ENCODE measurements around the gene RHD. TPM values are rescaled to one million over a fixed set of nuclear protein-coding genes. Genes with fewer than 3 reads are reported as not detected.
"Not testable (repeated sequence)": the region's sequence is repeated elsewhere in the genome, so short reads cannot be mapped to it uniquely, and the experiment has no call there.

Gene RHD
- total and polyA plus RNA-seq, 2 experiments from 2014 or later = 0.33 TPM; not detected in 1

DNA sequence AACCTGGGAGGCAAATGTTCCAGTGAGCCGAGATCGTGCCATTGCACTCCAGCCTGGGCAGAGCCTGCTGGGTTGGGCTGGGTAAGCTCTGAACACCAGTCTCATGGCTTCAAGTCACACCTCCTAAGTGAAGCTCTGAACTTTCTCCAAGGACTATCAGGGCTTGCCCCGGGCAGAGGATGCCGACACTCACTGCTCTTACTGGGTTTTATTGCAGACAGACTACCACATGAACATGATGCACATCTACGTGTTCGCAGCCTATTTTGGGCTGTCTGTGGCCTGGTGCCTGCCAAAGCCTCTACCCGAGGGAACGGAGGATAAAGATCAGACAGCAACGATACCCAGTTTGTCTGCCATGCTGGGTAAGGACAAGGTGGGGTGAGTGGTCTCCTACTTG is 28.4 kb downstream of the RHD start:
- H3K4me2 ChIP-seq (ENCODE audit: unreplicated experiment); H3K79me2 ChIP-seq (ENCODE audit: insufficient read depth); H3K9me3 ChIP-seq (ENCODE audit: low read depth); H3K4me1 ChIP-seq (ENCODE audit: insufficient read depth); H3K9me2 ChIP-seq (ENCODE audit: insufficient read depth); H4K20me1 ChIP-seq (ENCODE audit: insufficient read depth); H3K4me3 ChIP-seq; in situ Hi-C loops (cut with MboI); H2AFZ ChIP-seq; DNase-seq; H3F3A ChIP-seq (ENCODE audit: insufficient read depth); H3K27ac ChIP-seq; H3K36me3 ChIP-seq (ENCODE audit: low read depth); H3K27me3 ChIP-seq (replicated peaks; ENCODE audit: insufficient read depth); H3K9ac ChIP-seq: not testable (repeated sequence)
- 100% methylated on average over 5 to 9 of the region's 9 CpGs for WGBS, 2 experiments (ENCODE audit: low coverage in 1 of 2, low lambda C conversion rate in 2 of 2, missing lambda C conversion rate in 2 of 2)

DNA sequence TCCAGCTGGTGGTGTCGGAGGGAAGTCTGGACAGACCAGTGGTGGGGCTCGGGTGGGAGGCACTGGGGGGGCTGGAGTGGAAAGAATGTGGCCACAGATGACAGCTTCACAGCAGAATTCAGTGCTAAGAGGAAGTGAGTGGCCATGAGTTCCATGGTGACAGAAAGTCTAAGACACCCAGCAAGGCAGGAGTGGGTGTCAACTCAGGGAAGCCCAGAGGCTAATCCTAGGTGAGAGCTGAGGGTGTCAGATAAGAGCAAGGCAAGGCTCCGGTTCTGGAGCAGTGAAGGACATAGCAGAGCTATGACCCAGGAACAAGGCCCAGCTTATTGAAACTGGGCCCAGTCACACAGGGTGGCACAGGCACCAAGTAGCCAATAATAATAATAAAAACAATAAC is 30.0 kb downstream of the RHD start:
- H3K9ac ChIP-seq; H3K27ac ChIP-seq; H4K20me1 ChIP-seq (ENCODE audit: insufficient read depth); H3K4me1 ChIP-seq (ENCODE audit: insufficient read depth); H3K36me3 ChIP-seq (ENCODE audit: low read depth); in situ Hi-C loops (cut with MboI); H3K79me2 ChIP-seq (ENCODE audit: insufficient read depth); H3K9me2 ChIP-seq (ENCODE audit: insufficient read depth); H3K4me2 ChIP-seq (ENCODE audit: unreplicated experiment); H3K9me3 ChIP-seq (ENCODE audit: low read depth); DNase-seq; H2AFZ ChIP-seq; H3K4me3 ChIP-seq; H3K27me3 ChIP-seq (replicated peaks; ENCODE audit: insufficient read depth); H3F3A ChIP-seq (ENCODE audit: insufficient read depth): not testable (repeated sequence)
- 96 to 100% methylated on average over 2 to 3 of the region's 3 CpGs for WGBS, 2 experiments (ENCODE audit: low coverage in 1 of 2, low lambda C conversion rate in 2 of 2, missing lambda C conversion rate in 2 of 2)

DNA sequence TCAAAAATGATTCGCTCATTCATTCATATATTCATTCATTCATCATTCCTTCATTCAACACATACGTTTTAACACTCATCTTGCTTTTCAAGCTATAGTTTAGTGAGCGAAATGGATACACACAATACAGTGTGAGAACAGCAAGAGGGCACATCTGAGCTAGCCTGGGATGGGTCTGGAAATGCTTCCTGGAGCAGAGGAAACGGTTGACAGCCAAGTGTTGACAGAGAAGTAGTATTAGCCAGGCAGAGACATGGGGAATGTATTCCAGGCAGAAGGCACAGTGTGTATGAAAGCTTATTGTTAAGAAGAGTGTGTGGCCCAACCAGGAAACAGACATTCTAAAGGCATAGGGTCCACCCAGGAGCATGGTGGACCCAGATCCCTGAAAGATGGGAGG is 32.6 kb downstream of the RHD start:
- H4K20me1 ChIP-seq (ENCODE audit: insufficient read depth); H3K79me2 ChIP-seq (ENCODE audit: insufficient read depth); DNase-seq; H2AFZ ChIP-seq; H3K27me3 ChIP-seq (replicated peaks; ENCODE audit: insufficient read depth); H3K9me2 ChIP-seq (ENCODE audit: insufficient read depth); H3K4me1 ChIP-seq (ENCODE audit: insufficient read depth); in situ Hi-C loops (cut with MboI); H3K9ac ChIP-seq; H3K9me3 ChIP-seq (ENCODE audit: low read depth); H3K4me3 ChIP-seq; H3K4me2 ChIP-seq (ENCODE audit: unreplicated experiment); H3K27ac ChIP-seq; H3F3A ChIP-seq (ENCODE audit: insufficient read depth); H3K36me3 ChIP-seq (ENCODE audit: low read depth): not testable (repeated sequence)
- WGBS, 2 experiments (ENCODE audit: low coverage in 1 of 2, low lambda C conversion rate in 2 of 2, missing lambda C conversion rate in 2 of 2) = 47 to 63% methylated on average over 4 of the region's 4 CpGs

- peak overlapping the region; percentile 95 for H3K27ac ChIP-seq
Observed at GRCh38 chr1:25308168-25308567, 35.9 kb downstream of the RHD start.

GRCh38 chr1:25309085-25309484 is 36.8 kb downstream of the RHD start:
- H3F3A ChIP-seq (ENCODE audit: insufficient read depth); H4K20me1 ChIP-seq (ENCODE audit: insufficient read depth); H3K4me1 ChIP-seq (ENCODE audit: insufficient read depth); H3K36me3 ChIP-seq (ENCODE audit: low read depth); H2AFZ ChIP-seq; H3K9me2 ChIP-seq (ENCODE audit: insufficient read depth); in situ Hi-C loops (cut with MboI); H3K4me3 ChIP-seq; H3K79me2 ChIP-seq (ENCODE audit: insufficient read depth); H3K9me3 ChIP-seq (ENCODE audit: low read depth); H3K27me3 ChIP-seq (replicated peaks; ENCODE audit: insufficient read depth); H3K4me2 ChIP-seq (ENCODE audit: unreplicated experiment): not testable (repeated sequence)
- Histone ChIP-seq H3K9ac (peak overlapping the region; percentile 73), H3K27ac (peak overlapping the region; percentile 95)
- 0 to 11% methylated on average over 1 of the region's 1 CpG for WGBS, 2 experiments (ENCODE audit: low coverage in 1 of 2, low lambda C conversion rate in 2 of 2, missing lambda C conversion rate in 2 of 2)
- DNase-seq = peak; percentile 87

More at GRCh38 chr1:25308168-25308567, 35.9 kb downstream of the RHD start:
- H3K4me3 ChIP-seq; H2AFZ ChIP-seq; H3F3A ChIP-seq (ENCODE audit: insufficient read depth); in situ Hi-C loops (cut with MboI); H3K4me1 ChIP-seq (ENCODE audit: insufficient read depth); H3K9me3 ChIP-seq (ENCODE audit: low read depth); H3K9me2 ChIP-seq (ENCODE audit: insufficient read depth); DNase-seq; H3K4me2 ChIP-seq (ENCODE audit: unreplicated experiment); H3K36me3 ChIP-seq (ENCODE audit: low read depth); H3K27me3 ChIP-seq (replicated peaks; ENCODE audit: insufficient read depth); H4K20me1 ChIP-seq (ENCODE audit: insufficient read depth); H3K79me2 ChIP-seq (ENCODE audit: insufficient read depth): not testable (repeated sequence)
- WGBS, 2 experiments (ENCODE audit: low coverage in 1 of 2, low lambda C conversion rate in 2 of 2, missing lambda C conversion rate in 2 of 2) = no CpG with 5 or more reads among the region's 1 CpG
- peak overlapping the region; percentile 51; the same call in 1 of the 2 replicates for H3K9ac ChIP-seq

DNA sequence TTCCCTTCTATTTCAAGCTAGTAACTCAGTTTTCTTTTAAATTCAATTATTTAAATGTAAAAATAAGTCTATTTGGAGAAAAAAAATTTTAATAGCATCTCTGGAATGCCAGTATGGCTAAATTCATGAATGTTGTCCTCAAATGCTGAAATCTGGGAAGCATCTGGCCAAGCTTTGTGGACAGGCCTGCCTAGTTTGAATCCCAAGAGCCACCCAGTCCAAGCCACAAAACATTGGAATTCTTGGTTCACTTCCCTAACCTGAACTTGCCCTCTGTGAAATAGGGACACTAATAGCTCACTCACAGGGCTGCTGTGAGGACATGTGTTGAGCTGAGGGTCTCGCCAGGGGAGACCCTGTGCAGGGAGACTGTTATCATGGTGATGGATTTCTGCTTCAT is 37.2 kb downstream of the RHD start:
- DNase-seq = peak; percentile 20
- peaks cover 11% of the 10 kb centered on the region; the same call in 1 of the 2 replicates for H3K79me2 ChIP-seq (ENCODE audit: insufficient read depth)
- H2AFZ ChIP-seq; H3K4me2 ChIP-seq (ENCODE audit: unreplicated experiment); in situ Hi-C loops (cut with MboI); H3F3A ChIP-seq (ENCODE audit: insufficient read depth); H3K4me1 ChIP-seq (ENCODE audit: insufficient read depth); H3K9me3 ChIP-seq (ENCODE audit: low read depth); H4K20me1 ChIP-seq (ENCODE audit: insufficient read depth); H3K4me3 ChIP-seq; H3K27me3 ChIP-seq (replicated peaks; ENCODE audit: insufficient read depth); H3K36me3 ChIP-seq (ENCODE audit: low read depth); H3K9me2 ChIP-seq (ENCODE audit: insufficient read depth): not testable (repeated sequence)
- H3K9ac ChIP-seq = peak overlapping the region; percentile 73
- H3K27ac ChIP-seq = peak overlapping the region; percentile 95
- WGBS, 2 experiments (ENCODE audit: low coverage in 1 of 2, low lambda C conversion rate in 2 of 2, missing lambda C conversion rate in 2 of 2) = 94 to 100% methylated on average over 1 of the region's 1 CpG

- in situ Hi-C loops (cut with MboI); H3K4me3 ChIP-seq; H3K4me2 ChIP-seq (ENCODE audit: unreplicated experiment); H3K9me3 ChIP-seq (ENCODE audit: low read depth); H3K4me1 ChIP-seq (ENCODE audit: insufficient read depth); H2AFZ ChIP-seq; H3K27me3 ChIP-seq (replicated peaks; ENCODE audit: insufficient read depth); H3K27ac ChIP-seq; H3K9ac ChIP-seq; DNase-seq; H3K36me3 ChIP-seq (ENCODE audit: low read depth); H4K20me1 ChIP-seq (ENCODE audit: insufficient read depth); H3K9me2 ChIP-seq (ENCODE audit: insufficient read depth); H3F3A ChIP-seq (ENCODE audit: insufficient read depth): not testable (repeated sequence)
- H3K79me2 ChIP-seq (ENCODE audit: insufficient read depth) = peaks cover 19% of the 10 kb centered on the region
Observed at GRCh38 chr1:25312806-25313470, 40.6 kb downstream of the RHD start.
